Astrocyte (in vitro differentiated cells and primary cell): ENCODE data around the gene TNFRSF21.

Experiments used
- CTCF ChIP-seq: IDR thresholded peaks from 2 replicates; pipeline ENCODE4 v1.5.1; 2011; ENCODE audit warnings: low read depth, mild to moderate bottlenecking, inconsistent platforms, low read length, moderate library complexity; ENCODE audit not compliant: insufficient read depth
- EZH2 ChIP-seq: IDR thresholded peaks from 2 replicates; pipeline ENCODE4 v1.6.1; 2012; ENCODE audit warnings: mild to moderate bottlenecking, low read length, inconsistent platforms; ENCODE audit not compliant: insufficient read depth

DNA sequence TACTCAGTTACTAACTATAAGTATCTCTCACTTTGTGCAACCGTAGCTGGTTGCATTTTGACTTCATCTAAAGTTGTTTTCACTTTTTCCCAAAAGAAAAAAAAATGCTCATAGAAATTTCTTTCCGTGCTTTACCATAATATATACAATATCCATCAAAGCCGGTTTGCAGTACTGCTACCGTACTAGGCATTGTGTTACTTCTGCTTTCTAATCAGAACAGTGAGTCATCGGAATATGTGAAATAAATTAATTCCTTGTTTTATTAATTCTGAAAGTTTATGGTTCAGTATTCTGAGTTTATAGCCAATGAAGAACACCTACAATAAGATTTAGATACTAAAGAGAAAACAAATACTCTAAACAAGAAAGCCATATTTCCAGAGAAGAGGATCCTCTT, 72.5 kb downstream of the TNFRSF21 start:
- TF ChIP-seq CTCF: no peak
- no peak for TF ChIP-seq EZH2
